Suppressor macrophage treated with lipopolysaccharide for 4 hours (primary cell): Measurements from ENCODE around the gene ACVRL1.

Experiments
- DNase-seq: peaks from one replicate; pipeline ENCODE4 v3.0.0-alpha.2; 2020

The ACVRL1 gene

GRCh38 chr12:51917746-51918453 lies 10.6 kb downstream of the ACVRL1 start:
- DNase-seq, result no peak

DNA sequence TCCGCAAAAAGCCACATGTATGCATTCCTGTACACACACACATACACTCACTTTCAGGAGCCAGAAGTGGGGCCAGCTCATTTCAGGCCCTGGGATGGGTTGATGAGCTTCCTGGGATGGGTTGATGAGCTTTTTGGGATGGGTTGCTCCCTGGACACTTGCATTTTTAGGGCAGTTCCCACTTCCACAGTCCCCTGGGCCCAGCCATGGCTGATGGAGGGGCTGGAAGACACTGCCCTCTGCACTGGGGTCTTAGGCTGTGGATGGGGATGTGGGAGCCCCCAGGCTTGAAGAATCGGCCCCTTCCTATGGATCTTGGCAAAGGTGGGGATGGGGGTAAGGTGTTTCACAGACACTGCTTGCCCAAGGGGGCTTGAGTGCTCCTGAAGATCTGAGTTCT lies 12.7 kb downstream of the ACVRL1 start:
- DNase-seq, result no peak

DNA sequence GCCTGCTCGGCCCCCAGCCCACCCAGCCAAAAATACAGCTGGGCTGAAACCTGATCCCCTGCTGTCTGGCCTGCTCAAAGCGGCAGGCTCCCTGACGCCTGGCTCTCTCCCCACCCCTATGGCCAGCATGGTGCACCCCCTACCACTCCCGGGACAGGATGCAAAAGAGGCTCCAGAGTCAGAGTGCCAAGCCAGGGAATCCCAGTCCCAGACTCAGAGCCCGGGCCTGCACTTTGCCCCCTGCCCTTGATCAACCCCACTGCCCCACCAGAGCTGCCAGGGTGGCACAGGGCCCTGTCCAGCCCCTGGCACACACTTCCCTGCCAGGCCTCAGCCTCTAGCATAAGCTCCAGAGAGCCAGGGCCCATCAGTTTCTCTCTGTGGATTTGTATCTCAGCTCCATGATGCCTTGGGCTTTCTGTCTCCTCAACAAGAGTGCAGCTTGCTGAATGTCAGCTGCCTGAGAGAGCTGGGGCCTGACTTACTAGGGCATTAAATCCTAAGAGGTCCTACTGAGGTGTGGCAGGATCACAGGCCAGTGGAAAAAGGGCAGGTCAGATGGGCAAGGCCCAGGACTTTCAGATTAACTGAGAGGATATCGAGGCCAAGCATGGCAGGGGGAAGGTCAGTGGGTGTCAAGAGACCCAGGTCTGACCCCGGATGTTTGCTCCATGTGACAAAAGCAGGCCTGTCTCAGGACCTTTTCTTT lies 13.9 kb downstream of the ACVRL1 start:
- no peak for DNase-seq

GRCh38 chr12:51922146-51922545 lies 14.8 kb downstream of the ACVRL1 start:
- DNase-seq, result no peak

DNA sequence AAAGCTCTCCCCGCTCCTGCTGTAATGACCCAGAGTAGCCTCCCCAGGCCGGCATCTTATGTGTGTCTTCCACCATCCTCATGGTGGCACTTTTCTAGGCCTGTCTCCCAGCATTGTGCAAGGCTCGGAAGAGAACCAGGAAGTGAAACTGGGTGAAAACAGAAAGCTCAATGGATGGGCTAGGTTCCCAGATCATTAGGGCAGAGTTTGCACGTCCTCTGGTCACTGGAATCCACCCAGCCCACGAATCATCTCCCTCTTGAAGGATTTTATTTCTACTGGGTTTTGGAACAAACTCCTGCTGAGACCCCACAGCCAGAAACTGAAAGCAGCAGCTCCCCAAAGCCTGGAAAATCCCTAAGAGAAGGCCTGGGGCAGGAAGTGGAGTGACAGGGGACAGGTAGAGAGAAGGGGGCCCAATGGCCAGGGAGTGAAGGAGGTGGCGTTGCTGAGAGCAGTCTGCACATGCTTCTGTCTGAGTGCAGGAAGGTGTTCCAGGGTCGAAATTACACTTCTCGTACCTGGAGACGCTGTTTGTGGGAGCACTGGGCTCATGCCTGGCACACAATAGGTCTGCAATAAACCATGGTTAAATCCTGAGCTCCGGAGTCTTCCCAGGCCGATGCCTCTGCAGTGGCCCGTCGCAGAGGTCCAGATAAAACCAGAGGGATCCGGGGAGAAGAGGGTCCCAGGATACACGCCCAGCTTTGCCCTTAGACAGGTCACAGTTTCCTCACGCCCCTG lies 15.6 kb downstream of the ACVRL1 start:
- DNase-seq, result peak; percentile 98

DNA sequence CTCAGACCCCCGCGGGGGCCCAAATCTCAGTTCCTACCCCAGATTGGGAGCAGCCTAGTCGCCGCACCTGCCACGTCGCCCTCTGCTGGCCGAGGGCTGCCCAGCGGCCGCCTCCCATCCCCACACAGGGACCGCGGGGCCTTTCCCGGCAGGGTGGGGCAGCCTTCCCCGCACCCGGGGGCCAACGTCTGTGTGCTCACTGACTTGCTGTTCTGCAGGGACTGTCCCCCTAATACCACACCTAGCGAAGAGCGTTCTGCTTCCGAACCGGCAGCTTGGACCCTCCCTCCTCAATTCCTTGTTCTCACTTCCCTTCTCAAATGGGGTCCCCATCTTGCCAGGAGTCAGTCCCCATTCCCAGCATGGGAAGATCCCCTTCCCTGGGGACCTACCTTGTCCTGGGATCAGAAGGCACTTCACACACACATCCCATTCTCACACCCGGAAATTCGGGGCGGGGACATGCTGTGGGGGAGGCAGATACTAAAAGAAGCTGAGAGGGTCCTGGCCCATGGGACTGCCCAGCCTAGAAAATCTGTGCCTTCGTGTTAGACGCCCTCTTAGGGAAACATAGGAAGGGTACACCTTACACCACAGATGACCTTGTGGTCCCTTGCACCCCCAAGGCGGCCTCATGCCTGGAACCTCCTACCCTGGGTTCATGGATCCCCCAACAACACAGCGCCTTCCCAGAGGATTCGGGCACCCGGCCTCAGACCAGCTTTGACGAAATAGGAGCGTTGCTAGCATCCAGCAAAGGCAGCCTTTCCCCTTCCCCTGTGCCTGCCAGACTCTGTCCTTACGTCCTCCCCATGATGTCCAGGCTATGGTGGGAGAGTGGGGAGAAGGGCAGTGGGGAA lies 16.4 kb downstream of the ACVRL1 start:
- peak; percentile 69 for DNase-seq

DNA sequence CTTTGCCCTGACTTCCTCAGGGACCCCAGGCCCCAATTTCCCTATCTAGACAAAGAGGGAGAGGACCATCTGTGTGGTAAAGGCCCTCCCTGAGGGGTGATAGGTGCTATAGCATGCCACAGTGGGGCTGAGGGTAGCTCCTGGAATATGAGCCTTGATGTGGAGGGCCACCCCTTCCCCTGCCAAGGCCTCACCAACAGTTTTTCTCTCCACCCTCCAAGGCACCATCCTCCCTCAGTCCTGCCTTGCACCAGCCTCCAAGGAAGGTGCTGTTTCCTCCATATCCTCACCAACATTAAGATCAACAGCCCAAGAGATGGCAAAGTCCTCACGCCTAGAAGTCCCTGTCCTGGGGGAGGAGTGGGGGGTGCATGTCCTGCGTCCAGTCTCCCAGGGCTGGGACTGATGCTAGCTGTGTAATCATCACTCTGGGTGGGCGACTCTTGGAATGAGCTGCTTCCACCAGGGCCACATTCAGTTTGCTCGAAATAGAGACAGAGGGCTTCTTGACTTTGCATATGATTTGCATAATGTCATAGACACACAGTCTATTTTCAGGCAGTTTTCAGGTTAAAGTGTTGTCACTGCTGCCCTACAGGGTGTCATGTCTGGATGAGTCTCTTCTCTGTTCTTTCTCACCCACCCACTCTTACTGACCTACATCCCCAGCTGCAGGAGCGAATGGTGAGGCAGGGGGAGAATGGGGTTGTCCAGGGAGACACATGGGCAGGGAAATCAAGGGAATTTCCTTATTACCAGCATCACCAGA lies 17.4 kb downstream of the ACVRL1 start:
- DNase-seq, result peak; percentile 78

DNA sequence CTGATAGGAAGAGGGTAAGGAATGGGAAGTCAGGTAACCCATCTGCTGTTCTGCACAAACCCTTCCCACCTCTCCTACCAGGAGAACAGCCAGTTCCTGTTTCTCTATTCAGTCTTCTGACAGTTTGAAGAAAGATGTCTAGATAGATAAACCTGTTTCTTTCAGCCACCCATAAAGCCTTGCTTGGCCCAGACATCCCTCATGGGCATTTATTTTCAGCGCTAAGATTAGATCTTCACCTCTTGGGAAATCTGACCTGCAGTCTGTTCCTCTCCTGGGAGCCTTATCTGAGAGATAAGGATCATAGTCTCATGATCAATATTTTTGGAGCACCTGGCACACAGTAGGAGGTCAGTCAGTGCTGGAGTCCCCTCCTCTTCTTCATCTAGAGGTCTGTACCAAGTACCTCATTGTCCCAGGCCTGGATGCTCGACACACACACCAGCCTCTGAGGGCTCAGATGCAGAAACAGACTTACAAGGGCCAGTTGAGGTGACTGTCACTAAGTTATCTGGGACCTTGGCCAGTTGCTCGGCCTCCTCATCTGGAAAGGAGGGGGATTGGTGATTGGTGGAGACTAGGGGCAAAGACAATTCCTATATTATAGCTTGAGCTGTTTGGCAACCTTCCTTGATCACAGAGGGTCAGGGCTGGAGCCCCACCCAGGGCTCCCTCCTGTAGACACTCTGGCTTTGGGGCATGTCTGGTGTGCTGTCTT lies 18.2 kb downstream of the ACVRL1 start:
- DNase-seq, result no peak

DNA sequence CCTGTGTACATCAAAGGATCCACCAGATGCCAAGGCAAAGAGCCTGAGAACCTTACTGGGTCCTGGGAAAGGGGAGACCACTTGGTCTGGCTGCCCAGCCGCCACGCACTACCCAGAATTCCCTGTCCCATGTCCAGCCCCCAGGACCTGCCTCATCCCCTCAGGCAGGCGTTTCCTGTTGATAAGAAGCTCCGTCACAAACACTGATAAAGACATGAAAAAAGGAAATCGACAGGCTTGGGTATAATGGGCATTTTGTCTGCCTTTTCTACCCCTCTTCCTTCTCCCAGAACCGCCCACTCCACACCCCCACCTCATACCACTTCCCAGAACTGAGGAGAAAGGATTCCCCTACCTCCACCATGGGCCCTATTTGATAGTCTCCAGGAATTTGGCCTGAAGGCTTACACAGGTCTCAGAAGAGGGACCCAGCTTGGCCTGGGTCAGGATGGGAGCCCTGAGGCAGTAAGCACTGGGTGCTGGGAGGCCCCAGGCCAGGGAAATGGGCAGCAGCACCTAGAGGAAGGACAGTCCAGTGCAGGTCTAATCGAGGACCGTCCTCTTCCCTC lies 18.8 kb downstream of the ACVRL1 start:
- DNase-seq, result no peak

- DNase-seq, result peak; percentile 49
Measured at GRCh38 chr12:51926718-51927117, 19.4 kb downstream of the ACVRL1 start.

- no peak for DNase-seq
Measured at GRCh38 chr12:51932218-51933076, 25.1 kb downstream of the ACVRL1 start.

DNA sequence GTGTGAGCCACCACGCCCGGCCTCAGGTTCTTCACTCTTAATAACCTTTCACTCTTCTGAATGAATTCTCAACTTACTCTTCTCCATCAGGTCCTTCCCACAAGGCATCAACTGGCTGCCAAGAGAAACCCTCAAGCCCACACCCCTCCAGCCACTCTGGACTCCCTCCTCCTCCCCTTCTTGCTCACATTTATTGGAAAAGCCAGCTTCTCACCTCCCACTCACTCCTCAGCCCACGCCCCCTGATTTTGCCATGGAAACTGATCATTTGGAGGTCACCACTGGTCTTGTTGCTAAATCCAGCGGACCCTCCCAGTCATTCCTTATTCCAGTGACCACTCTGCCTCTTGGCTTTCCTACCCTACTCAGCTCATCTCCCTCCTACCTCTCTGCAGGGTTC lies 26.8 kb downstream of the ACVRL1 start:
- DNase-seq, result no peak

GRCh38 chr12:51937926-51938325 lies 30.6 kb downstream of the ACVRL1 start:
- DNase-seq, result no peak

GRCh38 chr12:51938726-51939125 lies 31.4 kb downstream of the ACVRL1 start:
- no peak for DNase-seq

DNA sequence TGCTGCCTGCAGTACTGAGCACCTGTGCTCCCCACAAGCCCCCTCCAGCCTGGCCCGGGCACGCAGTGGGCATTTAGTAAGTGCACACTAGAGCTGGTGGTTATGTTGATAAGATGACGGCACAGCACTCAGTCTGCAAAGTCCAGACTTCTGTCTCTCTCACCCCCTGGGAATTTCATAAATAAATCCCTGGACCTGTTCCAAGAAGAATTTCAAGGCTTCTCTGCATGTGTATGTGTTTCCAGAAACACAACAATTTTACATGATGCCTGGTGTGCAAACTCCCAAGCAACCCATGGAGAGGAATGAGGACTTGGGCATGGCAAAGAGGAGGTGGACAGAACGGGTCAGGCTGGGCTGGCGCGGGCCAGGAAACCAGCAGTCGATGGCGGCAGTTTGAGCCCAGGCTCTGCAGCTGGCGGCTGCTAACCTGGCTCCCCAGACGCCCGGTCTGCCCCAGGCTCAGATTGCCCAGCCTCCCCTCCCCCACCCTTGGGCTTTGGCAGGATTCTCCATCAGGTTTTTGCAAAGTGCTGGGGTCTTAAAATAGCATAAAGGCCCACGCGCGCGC lies 33.8 kb downstream of the ACVRL1 start:
- DNase-seq, result no peak

- DNase-seq, result no peak
Measured at GRCh38 chr12:51941604-51942003, 34.3 kb downstream of the ACVRL1 start.

- DNase-seq, result no peak
Measured at GRCh38 chr12:51942056-51942455, 34.8 kb downstream of the ACVRL1 start.

DNA sequence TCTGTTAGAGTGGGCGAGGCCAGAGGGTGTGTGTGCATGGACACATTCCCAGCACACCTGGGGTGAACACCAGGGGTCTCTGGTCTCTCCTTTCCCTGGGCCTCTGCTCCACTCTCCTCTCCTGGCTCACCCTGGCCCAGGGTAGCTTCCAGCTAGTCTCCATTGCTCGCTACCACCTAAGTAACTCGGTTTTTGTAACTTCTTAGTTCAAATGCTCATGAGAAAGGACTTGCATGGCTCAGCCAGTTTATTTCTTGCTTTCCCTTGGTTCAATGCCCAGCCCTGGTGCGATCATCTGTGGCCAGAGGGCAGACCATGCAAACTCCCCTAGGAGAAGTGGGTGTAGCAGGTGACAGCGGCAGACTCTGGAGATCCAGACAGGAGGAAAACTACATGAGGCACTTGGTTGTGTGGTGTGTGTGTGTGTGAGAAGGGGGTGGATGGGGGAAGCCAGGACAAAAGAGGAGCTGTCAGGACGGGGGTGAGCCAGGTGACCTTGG lies 35.2 kb downstream of the ACVRL1 start:
- DNase-seq, result no peak

DNA sequence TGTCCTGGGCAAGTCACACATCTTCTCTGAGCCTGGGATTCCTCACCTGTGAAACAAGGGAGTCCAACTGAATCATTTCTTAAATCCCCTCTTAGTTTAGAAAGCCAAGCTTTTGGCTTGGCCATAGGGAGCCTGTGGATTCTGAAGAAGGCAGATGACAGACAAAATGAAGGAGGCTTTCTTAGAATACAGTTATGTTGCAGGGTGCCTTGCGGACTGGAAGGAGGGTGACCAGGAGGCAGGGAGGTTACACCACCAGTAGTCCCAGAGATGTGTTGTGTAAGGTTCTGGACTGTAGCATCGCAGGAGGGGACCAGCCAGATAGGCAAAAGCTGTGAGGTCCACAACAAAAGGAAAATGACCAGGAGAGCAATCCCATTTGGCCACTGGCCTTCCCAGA lies 36.0 kb downstream of the ACVRL1 start:
- no peak for DNase-seq
